Measurements from ENCODE around the gene TOP2A.

TOP2A gene

DNA sequence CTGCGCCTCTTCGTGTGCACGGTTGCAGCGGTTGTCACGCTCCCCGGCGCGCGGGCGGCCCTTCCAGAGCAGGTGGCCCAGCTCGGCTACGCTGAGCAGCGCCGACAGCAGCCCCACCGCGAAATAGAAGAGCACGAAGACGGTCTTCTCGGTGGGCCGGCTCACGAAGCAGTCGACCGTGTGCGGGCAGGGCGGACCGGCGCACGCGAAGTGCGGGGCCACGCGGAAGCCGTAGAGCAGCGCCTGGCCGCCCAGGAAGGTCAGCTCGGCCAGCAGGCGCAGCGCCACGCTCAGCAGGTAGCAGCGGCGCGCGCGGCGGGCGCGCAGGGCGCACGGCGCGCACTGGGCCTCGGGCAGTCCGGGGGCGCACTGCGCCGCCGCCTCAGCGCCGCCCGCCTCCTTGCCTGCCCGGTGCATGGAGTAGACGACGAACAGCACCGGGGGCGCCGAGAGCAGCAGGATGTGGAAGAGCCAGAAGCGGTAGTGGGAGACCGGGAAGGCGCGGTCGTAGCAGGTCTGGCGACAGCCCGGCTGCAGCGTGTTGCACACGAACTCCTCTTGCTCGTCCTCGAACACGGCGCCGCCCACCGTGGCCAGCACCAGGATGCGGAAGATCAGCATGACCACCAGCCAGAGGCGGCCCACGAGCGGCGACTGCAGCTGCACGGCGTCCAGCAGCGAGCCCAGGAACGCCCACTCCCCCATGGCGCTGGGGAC, 54.4 kb downstream of the TOP2A start:
- no peak for TF ChIP-seq ZFX (IDR thresholded peaks at IDR 0.05; ENCODE audit: borderline replicate concordance)
- TF ChIP-seq, protein P1, sequence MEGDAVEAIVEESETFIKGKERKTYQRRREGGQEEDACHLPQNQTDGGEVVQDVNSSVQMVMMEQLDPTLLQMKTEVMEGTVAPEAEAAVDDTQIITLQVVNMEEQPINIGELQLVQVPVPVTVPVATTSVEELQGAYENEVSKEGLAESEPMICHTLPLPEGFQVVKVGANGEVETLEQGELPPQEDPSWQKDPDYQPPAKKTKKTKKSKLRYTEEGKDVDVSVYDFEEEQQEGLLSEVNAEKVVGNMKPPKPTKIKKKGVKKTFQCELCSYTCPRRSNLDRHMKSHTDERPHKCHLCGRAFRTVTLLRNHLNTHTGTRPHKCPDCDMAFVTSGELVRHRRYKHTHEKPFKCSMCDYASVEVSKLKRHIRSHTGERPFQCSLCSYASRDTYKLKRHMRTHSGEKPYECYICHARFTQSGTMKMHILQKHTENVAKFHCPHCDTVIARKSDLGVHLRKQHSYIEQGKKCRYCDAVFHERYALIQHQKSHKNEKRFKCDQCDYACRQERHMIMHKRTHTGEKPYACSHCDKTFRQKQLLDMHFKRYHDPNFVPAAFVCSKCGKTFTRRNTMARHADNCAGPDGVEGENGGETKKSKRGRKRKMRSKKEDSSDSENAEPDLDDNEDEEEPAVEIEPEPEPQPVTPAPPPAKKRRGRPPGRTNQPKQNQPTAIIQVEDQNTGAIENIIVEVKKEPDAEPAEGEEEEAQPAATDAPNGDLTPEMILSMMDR (IDR thresholded peaks at IDR 0.05), result no peak
- H3K27ac ChIP-seq, result peak overlapping the region; percentile 58

DNA sequence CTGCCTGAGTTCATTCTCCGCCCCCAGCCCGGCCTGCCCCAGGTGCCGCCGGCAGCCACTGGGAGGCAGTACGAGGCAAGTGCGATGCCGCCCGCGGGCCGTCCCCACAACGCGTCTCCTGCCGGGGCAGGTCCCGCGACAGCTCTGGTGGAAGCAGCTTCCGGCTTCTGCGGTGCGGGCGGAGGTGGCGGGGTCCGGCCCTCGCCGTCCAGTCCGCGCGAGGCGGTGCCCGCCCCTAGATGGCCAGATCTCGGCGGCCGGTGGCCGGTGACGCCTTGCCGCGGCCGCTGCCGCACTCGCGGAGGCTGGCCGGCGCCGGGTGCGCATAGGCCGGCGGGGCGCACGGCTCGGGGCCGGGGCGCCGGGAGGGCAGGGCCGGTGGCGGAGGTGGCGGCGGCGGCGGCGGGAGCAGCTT, 55.0 kb downstream of the TOP2A start:
- TF ChIP-seq ZFX (IDR thresholded peaks at IDR 0.05; ENCODE audit: borderline replicate concordance), result no peak
- TF ChIP-seq, protein P1 (IDR thresholded peaks at IDR 0.05), result peak; percentile 90
- peak overlapping the region; percentile 58 for H3K27ac ChIP-seq

- H3K27ac ChIP-seq, result no peak overlapping the region
- TF ChIP-seq, protein P1 (IDR thresholded peaks at IDR 0.05), result no peak
- no peak for TF ChIP-seq ZFX (IDR thresholded peaks at IDR 0.05; ENCODE audit: borderline replicate concordance)
Observed at GRCh38 chr17:40361925-40362695, 55.6 kb downstream of the TOP2A start.

DNA sequence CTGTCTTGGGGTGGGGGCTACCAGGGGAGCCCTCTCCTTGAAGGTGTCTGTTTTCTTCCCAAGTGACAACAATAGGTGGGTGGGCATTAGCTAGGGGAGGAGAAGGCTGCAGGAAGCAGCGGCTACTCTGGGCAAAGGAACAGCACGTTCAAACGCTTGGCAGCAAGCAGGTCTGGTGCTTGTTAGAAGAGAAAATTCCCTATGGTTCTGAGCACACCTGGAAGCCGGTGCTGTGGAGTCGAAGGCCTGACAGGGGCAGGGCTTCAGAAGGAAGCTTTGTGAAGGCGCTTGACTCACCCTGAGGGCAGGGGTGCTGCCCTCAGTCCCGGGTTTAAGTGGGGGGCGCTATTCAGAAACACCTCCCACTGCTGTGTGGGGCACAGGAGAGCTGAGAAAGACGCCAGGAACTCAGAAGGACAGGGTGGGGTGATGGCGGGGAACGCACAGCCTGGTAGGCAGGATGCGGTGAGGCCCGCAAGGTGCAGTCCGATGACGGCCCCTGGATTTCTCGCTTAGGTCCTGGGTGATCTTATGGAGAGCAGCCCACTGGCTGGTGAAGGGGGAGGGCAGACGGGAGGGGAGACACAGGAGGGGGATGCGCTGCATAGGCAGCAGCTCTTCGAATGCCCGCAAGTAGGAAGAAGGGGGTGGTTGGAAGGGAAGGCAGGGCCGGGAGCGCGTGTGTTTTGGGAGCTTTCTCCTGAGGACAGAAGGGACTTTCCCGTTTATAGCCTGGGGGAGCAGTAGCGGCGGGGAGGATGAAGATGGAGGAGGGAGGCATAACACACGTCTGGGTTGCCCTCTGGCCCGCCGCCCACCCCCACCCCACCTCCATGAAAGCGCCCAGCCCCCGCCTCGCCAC, 56.4 kb downstream of the TOP2A start:
- H3K27ac ChIP-seq, result no peak overlapping the region
- TF ChIP-seq, protein P1 (IDR thresholded peaks at IDR 0.05), result no peak
- TF ChIP-seq ZFX (IDR thresholded peaks at IDR 0.05; ENCODE audit: borderline replicate concordance), result no peak

- no peak for TF ChIP-seq ZFX (IDR thresholded peaks at IDR 0.05; ENCODE audit: borderline replicate concordance)
- TF ChIP-seq, protein P1 (IDR thresholded peaks at IDR 0.05), result no peak
- H3K27ac ChIP-seq, result no peak overlapping the region
Observed at GRCh38 chr17:40360091-40360490, 57.6 kb downstream of the TOP2A start.

- H3K27ac ChIP-seq, result 0 out of 2 replicates have a peak overlapping the region, but pooled peaks have one; percentile 27
- no peak for TF ChIP-seq ZFX (IDR thresholded peaks at IDR 0.05; ENCODE audit: borderline replicate concordance)
- TF ChIP-seq, protein P1 (IDR thresholded peaks at IDR 0.05), result peak; percentile 99
Observed at GRCh38 chr17:40358323-40359038, 59.2 kb downstream of the TOP2A start.

All from 22Rv1 (cell line).